Heart left ventricle (tissue), 16 donors: ENCODE measurements around the gene APLN. TPM values are rescaled to one million over a fixed set of nuclear protein-coding genes. Genes with fewer than 3 reads are reported as not detected.

ENCODE experiments used
- ATAC-seq, 4 donors: fragments of 200-7000 bp; cut with Tn5 transposase; one replicate each; pipeline ENCODE4 v1.9.1; 2020 to 2022; ENCODE audit warnings: moderate library complexity in 4 of 4, mild to moderate bottlenecking in 3 of 4, moderate number of reproducible peaks in 1 of 4
- DNase-seq, 5 donors: peaks; one replicate each; pipeline ENCODE4 v3.0.0-alpha.2; 2020
- H3K27ac ChIP-seq, 12 donors: fragments of 200-600 bp; sonication (generic) in 4 of 12; one replicate each; pipeline versions ENCODE4 v1.5.0 to v1.8.0; 2016 to 2022; ENCODE audit warnings: mild to moderate bottlenecking in 2 of 12
- H3K27me3 ChIP-seq, 9 donors: fragments of 200-600 bp; sonication (generic) in 2 of 9; one replicate each; pipeline versions ENCODE4 v1.5.1 to v1.8.0; 2016 to 2022; ENCODE audit warnings: mild to moderate bottlenecking in 3 of 9
- H3K36me3 ChIP-seq, 9 donors: fragments of 200-600 bp; sonication (generic) in 2 of 9; one replicate each; pipeline versions ENCODE4 v1.5.0 to v1.8.0; 2018 to 2022; ENCODE audit warnings: mild to moderate bottlenecking in 2 of 9
- H3K4me1 ChIP-seq, 12 donors: fragments of 200-600 bp; sonication (generic) in 4 of 12; one replicate each; pipeline versions ENCODE4 v1.5.0 to v1.8.0; 2016 to 2022; ENCODE audit warnings: mild to moderate bottlenecking in 3 of 12
- H3K4me3 ChIP-seq, 12 donors: fragments of 200-600 bp; sonication (generic) in 4 of 12; one replicate each; pipeline versions ENCODE4 v1.5.0 to v1.8.0; 2017 to 2022; ENCODE audit warnings: mild to moderate bottlenecking in 9 of 12, moderate library complexity in 4 of 12
- H3K9me3 ChIP-seq, 12 donors: fragments of 200-600 bp; sonication (generic) in 4 of 12; one replicate each; pipeline versions ENCODE4 v1.5.0 to v1.8.0; 2016 to 2022; ENCODE audit warnings: mild to moderate bottlenecking in 1 of 12
- CTCF ChIP-seq, 12 donors: fragments of 200-600 bp; sonication (generic) in 4 of 12; IDR thresholded peaks; one replicate each; pipeline versions ENCODE4 v1.5.0 to v1.8.0; 2018 to 2022; ENCODE audit warnings: antibody characterized with exemption in 12 of 12, mild to moderate bottlenecking in 5 of 12
- POLR2A ChIP-seq, 2 donors: fragments of 450-650 bp; IDR thresholded peaks; one replicate each; pipeline ENCODE4 v1.6.1; 2017; ENCODE audit warnings: antibody characterized with exemption in 2 of 2, mild to moderate bottlenecking in 2 of 2, moderate library complexity in 2 of 2
- WGBS, 4 donors: extraction: QIAGEN DNeasy Blood & Tissue Kit in 2 of 4; methylation state at CpG; one replicate each; pipeline versions ENCODE4 v1.1.5 to v1.1.7; 2013 to 2018; 5-methylcytosine and 5-hydroxymethylcytosine counted together
- intact Hi-C, 10 donors: fragments of 100-400 bp; cut with DNase I; formaldehyde crosslinking; loops; one replicate each; pipeline versions ENCODE4 v1.11.1 to v1.14.2; 2022
- polyA plus RNA-seq, 2 donors: library from polyadenylated mRNA; stranded (reverse); fragments of 200-250 nt; gene quantifications; one replicate each; pipeline ENCODE4 v1.2.3, GENCODE V29; 2013
- total RNA-seq, 9 donors: library from RNA; depleted of rRNA in 2 of 9; stranded (reverse); fragments of >200 nt in 2 of 9; fragmentation: NEBNext Ultra II Directional in 3 of 9; extraction: Animal tissue kit (Norgen Biotek cat#: 25700) in 3 of 9; gene quantifications; one replicate each; pipeline versions ENCODE4 v1.1.0 to v1.2.4, GENCODE V29; 2016 to 2023
- donor health status: ischemic (EF 13 %, LVEDD 7.1; RV severe dilation, severe dysfunction).
- donor health status: healthy with polysubstance abuse.
- donor health status: DM: no; HTN: yes; CAD: no.
- donor health status: DM: no; HTN: no; CAD: no.
- donor health status: ischemic (EF 25% LVEDD 6.9; RV normal size, moderate dysfunction).
- donor health status: ischemic (EF 25% LVEDD 5.7; RV mildly dilated, moderate dysfunction).
- donor health status: healthy.
- donor health status: DM: yes; HTN: yes; CAD: no.
- donor health status: ischemic (EF 35%, LVEDD 5.7; RV mildly dilated, moderate dysfunction).
- donor health status: nonischemic (EF 11% LVEDD 7.7; RV severe dilation, severe dysfunction).
- donor health status: DM: yes; HTN: yes; CAD: no.
- donor health status: PGD.
- donor health status: ischemic (EF 29% LVEDD 5.4; RV normal size, mild dysfunction).
- donor health status: nonischemic (EF 23%, LVEDD 6.1; RV moderate dilation, normal function).

APLN gene
- total and polyA plus RNA-seq, 11 donors: 3.6 to 19.9 (median 10.4) TPM

- intact Hi-C loops: no loop called here
- DNase-seq (no peak), ATAC-seq (no peak)
- Histone ChIP-seq H3K36me3 (no peaks in the 10 kb centered on the region), H3K4me3 (no peak overlapping the region), H3K9me3 (no peaks in the 10 kb centered on the region), H3K4me1 (peaks cover 0 to 19% (median 6%) of the 10 kb centered on the region in 12 donors), H3K27ac (no peak overlapping the region), H3K27me3 (peaks cover 0 to 5% (median 0%) of the 10 kb centered on the region in 9 donors)
- WGBS, 4 donors: 64 to 93% (median 86%) methylated on average over 1 of the region's 1 CpG
- TF ChIP-seq POLR2A (IDR thresholded peaks at IDR 0.05) (no peak), CTCF (IDR thresholded peaks at IDR 0.05) (no peak)
Observed at GRCh38 chrX:129682979-129683378, 28.2 kb upstream of the APLN start.

GRCh38 chrX:129679901-129680300 lies 25.1 kb upstream of the APLN start:
- intact Hi-C loops: loop anchor here in 1 of 10 donors (5.0 kb wide), 1 partner anchor 47 kb away; no protein-coding TSS in a partner anchor
- DNase-seq (no peak), ATAC-seq (no peak)
- TF ChIP-seq POLR2A (IDR thresholded peaks at IDR 0.05) (no peak), CTCF (IDR thresholded peaks at IDR 0.05) (no peak)
- Histone ChIP-seq H3K27me3 (peaks cover 0 to 3% (median 0%) of the 10 kb centered on the region in 9 donors), H3K9me3 (no peaks in the 10 kb centered on the region), H3K4me1 (peaks cover 0 to 16% (median 2%) of the 10 kb centered on the region in 12 donors), H3K27ac (no peak overlapping the region), H3K4me3 (no peak overlapping the region), H3K36me3 (no peaks in the 10 kb centered on the region)
- WGBS, 4 donors: 73 to 94% (median 90%) methylated on average over 1 of the region's 1 CpG

GRCh38 chrX:129678614-129679195 lies 23.9 kb upstream of the APLN start:
- DNase-seq: peak in 1 of 5 donors; percentile 41
- Histone ChIP-seq H3K27me3 (no peaks in the 10 kb centered on the region), H3K36me3 (no peaks in the 10 kb centered on the region), H3K4me3 (peak overlapping the region in 11 of 12 donors; percentile 11 to 57 (median 44)), H3K27ac (peak overlapping the region in 11 of 12 donors; percentile 62 to 87 (median 79)), H3K9me3 (no peaks in the 10 kb centered on the region), H3K4me1 (peaks cover 0 to 16% (median 2%) of the 10 kb centered on the region in 12 donors)
- intact Hi-C loops: loop anchor here in 1 of 10 donors (5.0 kb wide), 1 partner anchor 49 kb away; no protein-coding TSS in a partner anchor
- WGBS, 4 donors: 43 to 66% (median 61%) methylated on average over 14 of the region's 14 CpGs
- peak in 2 of 4 donors; percentile 15 to 16 for ATAC-seq
- TF ChIP-seq CTCF (IDR thresholded peaks at IDR 0.05) (no peak), POLR2A (IDR thresholded peaks at IDR 0.05) (no peak)

- intact Hi-C loops: no loop called here
- ATAC-seq: no peak
Observed at GRCh38 chrX:129667412-129667811, 12.7 kb upstream of the APLN start.

More at GRCh38 chrX:129667412-129667811, 12.7 kb upstream of the APLN start:
- Histone ChIP-seq H3K36me3 (no peaks in the 10 kb centered on the region), H3K4me3 (no peak overlapping the region), H3K27ac (no peak overlapping the region), H3K4me1 (peaks cover 0 to 7% (median 0%) of the 10 kb centered on the region in 12 donors), H3K9me3 (peaks cover 0 to 11% (median 0%) of the 10 kb centered on the region in 12 donors), H3K27me3 (no peaks in the 10 kb centered on the region)
- DNase-seq: no peak
- TF ChIP-seq POLR2A (IDR thresholded peaks at IDR 0.05): no peak
- TF ChIP-seq CTCF (IDR thresholded peaks at IDR 0.05): no peak
